Fibroblast of villous mesenchyme (primary cell): ENCODE data around the gene MACROD2. TPM values are rescaled to one million over a fixed set of nuclear protein-coding genes. Genes with fewer than 3 reads are reported as not detected.
"Not testable (repeated sequence)": the region's sequence is repeated elsewhere in the genome, so short reads cannot be mapped to it uniquely, and the experiment has no call there.

ENCODE experiments used
- DNase-seq: peaks from one replicate; pipeline ENCODE4 v3.0.0-alpha.2; 2010; ENCODE audit warnings: low read depth
- H3K4me3 ChIP-seq: 2 replicates; pipeline ENCODE4 v1.5.1; 2011; ENCODE audit warnings: low read depth, mild to moderate bottlenecking, low read length
- CTCF ChIP-seq: IDR thresholded peaks from 2 replicates; pipeline ENCODE4 v1.5.1; 2012; ENCODE audit warnings: low read depth, mild to moderate bottlenecking, low read length; ENCODE audit not compliant: insufficient read depth
- total RNA-seq: library from RNA; depleted of rRNA; stranded (reverse); fragments of >200 nt; gene quantifications from 2 replicates; pipeline ENCODE4 v1.2.3, GENCODE V29; 2012

MACROD2 gene
- total RNA-seq, 1 donor = 1.7 TPM

GRCh38 chr20:13991311-13991710 is 4.0 kb upstream of the MACROD2 start:
- no peak for DNase-seq
- no peak for TF ChIP-seq CTCF
- no peak overlapping the region for H3K4me3 ChIP-seq

- H3K4me3 ChIP-seq, DNase-seq: not testable (repeated sequence)
Observed at GRCh38 chr20:13991955-13992354, 3.4 kb upstream of the MACROD2 start.

- H3K4me3 ChIP-seq = peak overlapping the region; percentile 55
- no peak for DNase-seq
Observed at GRCh38 chr20:13995841-13996240, 525 bp downstream of the MACROD2 start.

GRCh38 chr20:13996265-13996664 is 949 bp downstream of the MACROD2 start:
- DNase-seq = no peak
- no peak for TF ChIP-seq CTCF
- H3K4me3 ChIP-seq = peak overlapping the region; percentile 55

More at GRCh38 chr20:13995841-13996240, 525 bp downstream of the MACROD2 start:
- no peak for TF ChIP-seq CTCF

- TF ChIP-seq CTCF = no peak
- no peak for DNase-seq
- no peak overlapping the region for H3K4me3 ChIP-seq
Observed at GRCh38 chr20:14000917-14001316, 5.6 kb downstream of the MACROD2 start.

GRCh38 chr20:14005996-14006395 is 10.7 kb downstream of the MACROD2 start:
- TF ChIP-seq CTCF = no peak
- DNase-seq = no peak
- no peak overlapping the region for H3K4me3 ChIP-seq

GRCh38 chr20:14009208-14009607 is 13.9 kb downstream of the MACROD2 start:
- TF ChIP-seq CTCF = no peak
- H3K4me3 ChIP-seq = no peak overlapping the region
- no peak for DNase-seq
